MCF 10A (cell line): Measurements from ENCODE around the gene ORC1. TPM values are rescaled to one million over a fixed set of nuclear protein-coding genes. Genes with fewer than 3 reads are reported as not detected.

ENCODE experiments used
- BruUV-seq: library from RNA; stranded (reverse); fragments of 400-500 nt; replicated peaks from 2 replicates; lab custom pipeline; 2021; lab: Mats Ljungman, UMichigan
- CTCF ChIA-PET: fragments of 300-600 bp; sonication (Branson Sonifier 250); formaldehyde crosslinking; extraction: SDS; loops from one replicate; lab custom pipeline; 2021; ENCODE audit warnings: antibody characterized with exemption, inconsistent platforms; lab: Yijun Ruan, JAX
- POLR2A ChIA-PET: fragments of 300-600, 350-650 bp; sonication (Branson Sonifier 250); formaldehyde crosslinking; extraction: SDS; loops from one replicate; lab custom pipeline; 2020; ENCODE audit warnings: antibody characterized with exemption, inconsistent platforms; lab: Yijun Ruan, JAX
- DNase-seq: peaks from one replicate; pipeline ENCODE4 v3.0.0-alpha.2; 2018; ENCODE audit not compliant: unreplicated experiment
- H3K27ac Mint-ChIP-seq: one replicate; pipeline ENCODE4 v1.8.0; 2022; ENCODE audit warnings: mild to moderate bottlenecking, low read depth, mixed read lengths; ENCODE audit not compliant: unreplicated experiment
- H3K27me3 Mint-ChIP-seq: one replicate; pipeline ENCODE4 v1.8.0; 2022; ENCODE audit warnings: mixed read lengths; ENCODE audit not compliant: insufficient read depth, unreplicated experiment
- H3K36me3 Mint-ChIP-seq: one replicate; pipeline ENCODE4 v1.8.0; 2022; ENCODE audit warnings: mild to moderate bottlenecking, moderate library complexity, mixed read lengths; ENCODE audit not compliant: insufficient read depth, unreplicated experiment
- H3K4me1 Mint-ChIP-seq: one replicate; pipeline ENCODE4 v1.8.0; 2022; ENCODE audit warnings: mixed read lengths; ENCODE audit not compliant: insufficient read depth, unreplicated experiment
- H3K4me3 Mint-ChIP-seq: one replicate; pipeline ENCODE4 v1.8.0; 2022; ENCODE audit warnings: mild to moderate bottlenecking, moderate library complexity, mixed read lengths; ENCODE audit not compliant: unreplicated experiment
- H3K9me3 Mint-ChIP-seq: one replicate; pipeline ENCODE4 v1.8.0; 2022; ENCODE audit warnings: mixed read lengths; ENCODE audit not compliant: unreplicated experiment
- intact Hi-C: fragments of 100-400 bp; cut with micrococcal nuclease; formaldehyde crosslinking; loops from 2 replicates; pipeline ENCODE4 v1.14.1; 2022
- total RNA-seq: library from RNA; stranded (reverse); gene quantifications from 2 replicates; pipeline ENCODE4 v1.2.3, GENCODE V29; 2022
- TF ChIP-seq, protein P1 (sequence below): fragments of 200-600 bp; IDR thresholded peaks from one replicate; pipeline ENCODE4 v1.8.0; 2022; ENCODE audit warnings: antibody characterized with exemption, mild to moderate bottlenecking; ENCODE audit not compliant: unreplicated experiment

ORC1 gene
- total RNA-seq, 1 experiment from 2014 or later = 2.7 TPM

DNA sequence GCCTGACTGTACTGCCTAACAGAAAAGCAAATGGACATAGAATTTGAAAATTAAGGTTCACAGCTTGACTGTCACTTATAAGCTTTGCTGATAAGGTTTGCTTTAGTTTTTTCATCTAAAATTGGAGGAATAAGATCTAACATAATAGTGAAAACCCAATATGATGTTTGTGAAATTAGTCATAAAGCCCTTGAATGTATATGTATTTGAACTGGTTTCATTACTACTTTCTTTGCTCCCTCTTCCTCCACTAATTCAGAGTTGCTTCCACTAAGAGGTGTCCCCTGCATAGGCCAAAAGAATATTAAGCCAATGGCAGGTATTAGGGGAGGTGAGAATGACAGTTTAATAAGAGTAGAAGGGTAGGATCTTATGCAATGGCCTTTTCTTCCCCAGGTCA lies 10.7 kb upstream of the ORC1 start:
- Mint-ChIP-seq H3K36me3 (peaks cover 96% of the 10 kb centered on the region), H3K27ac (no peak overlapping the region), H3K27me3 (no peaks in the 10 kb centered on the region), H3K4me1 (no peaks in the 10 kb centered on the region), H3K4me3 (no peak overlapping the region), H3K9me3 (no peaks in the 10 kb centered on the region)
- no peak for DNase-seq
- ChIA-PET POLR2A (interaction anchor here (1.1 to 5.1 kb wide), 2 partner anchors 11 to 12 kb away, joined by 3 to 29 read pairs; partner anchors contain the start of genes ORC1 and PRPF38A), CTCF (no interaction called here)
- TF ChIP-seq, protein P1, sequence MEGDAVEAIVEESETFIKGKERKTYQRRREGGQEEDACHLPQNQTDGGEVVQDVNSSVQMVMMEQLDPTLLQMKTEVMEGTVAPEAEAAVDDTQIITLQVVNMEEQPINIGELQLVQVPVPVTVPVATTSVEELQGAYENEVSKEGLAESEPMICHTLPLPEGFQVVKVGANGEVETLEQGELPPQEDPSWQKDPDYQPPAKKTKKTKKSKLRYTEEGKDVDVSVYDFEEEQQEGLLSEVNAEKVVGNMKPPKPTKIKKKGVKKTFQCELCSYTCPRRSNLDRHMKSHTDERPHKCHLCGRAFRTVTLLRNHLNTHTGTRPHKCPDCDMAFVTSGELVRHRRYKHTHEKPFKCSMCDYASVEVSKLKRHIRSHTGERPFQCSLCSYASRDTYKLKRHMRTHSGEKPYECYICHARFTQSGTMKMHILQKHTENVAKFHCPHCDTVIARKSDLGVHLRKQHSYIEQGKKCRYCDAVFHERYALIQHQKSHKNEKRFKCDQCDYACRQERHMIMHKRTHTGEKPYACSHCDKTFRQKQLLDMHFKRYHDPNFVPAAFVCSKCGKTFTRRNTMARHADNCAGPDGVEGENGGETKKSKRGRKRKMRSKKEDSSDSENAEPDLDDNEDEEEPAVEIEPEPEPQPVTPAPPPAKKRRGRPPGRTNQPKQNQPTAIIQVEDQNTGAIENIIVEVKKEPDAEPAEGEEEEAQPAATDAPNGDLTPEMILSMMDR = no peak
- BruUV-seq = no TSS peak
- intact Hi-C loops = no loop called here

DNA sequence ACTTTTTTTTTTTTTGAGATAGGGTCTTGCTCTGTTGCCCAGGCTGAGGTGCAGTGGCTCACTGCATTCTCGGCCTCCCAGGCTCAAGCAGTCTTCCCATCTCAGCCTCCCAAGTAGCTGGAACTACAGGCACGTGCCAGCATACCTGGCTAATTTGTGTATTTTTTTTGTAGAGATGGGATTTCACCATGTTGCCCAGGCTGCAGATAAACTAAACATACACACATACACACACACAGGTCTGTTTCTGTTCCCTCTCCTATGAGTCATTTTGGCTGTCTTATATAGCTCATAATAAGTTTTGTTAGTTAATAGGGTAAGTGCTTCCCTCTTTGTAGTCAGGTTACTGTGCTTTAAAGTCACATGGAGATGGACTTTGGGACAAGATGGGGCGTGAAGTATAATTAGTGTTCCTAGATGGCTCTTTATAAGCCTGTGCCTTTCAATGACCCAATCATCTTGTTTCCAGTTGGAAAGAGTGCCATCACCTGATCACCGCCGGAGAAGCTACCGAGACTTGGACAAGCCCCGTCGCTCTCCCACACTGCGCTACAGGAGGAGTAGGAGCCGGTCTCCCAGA lies 9.3 kb upstream of the ORC1 start:
- no peaks in the 10 kb centered on the region for H3K4me1 Mint-ChIP-seq
- H3K27me3 Mint-ChIP-seq = no peaks in the 10 kb centered on the region
- no peaks in the 10 kb centered on the region for H3K9me3 Mint-ChIP-seq
- H3K4me3 Mint-ChIP-seq = no peak overlapping the region
- POLR2A ChIA-PET = interaction anchor here (0.7 to 5.1 kb wide), 4 partner anchors 9 to 360 kb away, joined by 3 to 29 read pairs (median 3); partner anchors contain the start of genes ORC1 and PRPF38A
- no TSS peak for BruUV-seq
- DNase-seq = no peak
- CTCF ChIA-PET = interaction anchor here (1.3 kb wide), 1 partner anchor 8 kb away, joined by 4 read pairs; no protein-coding TSS in a partner anchor
- intact Hi-C loops = no loop called here
- TF ChIP-seq, protein P1 = no peak
- H3K27ac Mint-ChIP-seq = no peak overlapping the region
- peaks cover 93% of the 10 kb centered on the region for H3K36me3 Mint-ChIP-seq

DNA sequence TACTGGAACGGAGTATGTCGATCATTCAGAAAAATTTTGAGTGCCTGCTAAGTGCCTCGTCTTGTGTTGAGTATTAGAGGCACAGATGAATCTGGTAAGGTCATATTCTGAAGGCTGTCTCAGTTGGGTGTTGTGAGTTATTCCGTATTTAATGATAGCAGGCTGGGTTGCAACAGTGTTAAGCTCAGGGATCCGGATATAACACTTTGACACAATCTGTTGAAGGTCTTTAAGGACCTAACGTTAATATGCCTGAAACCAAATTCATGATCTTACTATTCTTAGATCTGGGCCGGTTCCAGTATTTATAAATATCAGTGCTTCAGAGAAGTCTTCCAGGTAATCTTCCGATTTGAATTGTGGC lies 734 bp upstream of the ORC1 start:
- intact Hi-C loops = loop anchor here (1.0 to 5.0 kb wide), 5 partner anchors 38 to 281 kb away; partner anchors contain the start of genes CC2D1B and TUT4
- Mint-ChIP-seq H3K9me3 (no peaks in the 10 kb centered on the region), H3K4me1 (peaks cover 7% of the 10 kb centered on the region), H3K27ac (peak overlapping the region; percentile 97), H3K27me3 (no peaks in the 10 kb centered on the region), H3K36me3 (peaks cover 57% of the 10 kb centered on the region), H3K4me3 (peak overlapping the region; percentile 100)
- no peak for DNase-seq
- CTCF ChIA-PET = interaction anchor here (0.6 to 1.5 kb wide), 9 partner anchors 9 to 347 kb away, joined by 3 to 4 read pairs (median 3); no protein-coding TSS in a partner anchor
- TF ChIP-seq, protein P1 = no peak
- POLR2A ChIA-PET = interaction anchor here (0.7 to 5.2 kb wide), 27 partner anchors 9 to 350 kb away, joined by 3 to 46 read pairs (median 6); partner anchors contain the start of genes CC2D1B, COA7, TXNDC12 and ZFYVE9
- no TSS peak for BruUV-seq

DNA sequence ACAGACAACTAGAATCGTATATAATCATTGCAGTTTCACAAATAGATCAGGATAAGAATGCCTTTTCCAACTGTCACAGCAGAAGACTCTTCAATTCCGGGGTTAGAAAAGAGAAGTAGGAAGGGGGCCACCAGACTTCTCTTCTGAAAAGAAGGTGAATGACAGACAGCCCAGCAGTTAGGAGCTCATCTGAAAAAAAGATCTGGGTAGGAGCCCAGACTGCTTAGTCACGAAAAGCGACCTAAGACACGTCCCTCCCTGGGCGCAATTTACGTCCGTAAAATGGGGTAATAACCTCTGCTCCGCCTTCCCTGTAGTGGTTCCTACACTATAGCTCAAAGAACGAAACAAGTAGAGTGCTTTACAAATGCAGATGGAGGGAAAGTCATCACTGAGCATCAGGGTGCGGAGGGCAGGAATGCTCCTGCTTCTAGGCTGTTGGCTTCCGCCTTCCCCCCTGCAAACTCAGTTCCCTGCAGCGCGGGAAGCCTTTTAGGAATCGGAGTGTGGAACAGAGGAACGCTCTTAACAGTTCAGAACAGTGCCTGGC lies 582 bp downstream of the ORC1 start:
- Mint-ChIP-seq H3K9me3 (no peaks in the 10 kb centered on the region), H3K4me3 (peak overlapping the region; percentile 100)

More for the DNA sequence above, 582 bp downstream of the ORC1 start:
- Mint-ChIP-seq H3K27me3 (no peaks in the 10 kb centered on the region), H3K36me3 (peaks cover 52% of the 10 kb centered on the region), H3K27ac (peak overlapping the region; percentile 97), H3K4me1 (peaks cover 7% of the 10 kb centered on the region)
- peak; percentile 90 for DNase-seq
- ChIA-PET CTCF (interaction anchor here (0.6 to 1.5 kb wide), 5 partner anchors 35 to 346 kb away, joined by 3 to 4 read pairs (median 3); no protein-coding TSS in a partner anchor), POLR2A (interaction anchor here (0.6 to 5.2 kb wide), 21 partner anchors 10 to 370 kb away, joined by 3 to 46 read pairs (median 8); partner anchors contain the start of genes CC2D1B, KTI12, TXNDC12 and ZFYVE9)
- TF ChIP-seq, protein P1 = no peak
- intact Hi-C loops = loop anchor here (1.0 to 5.0 kb wide), 5 partner anchors 36 to 283 kb away; partner anchors contain the start of genes CC2D1B and TUT4
- no TSS peak for BruUV-seq
